Measurements from ENCODE around the gene THSD4. TPM values are rescaled to one million over a fixed set of nuclear protein-coding genes. Genes with fewer than 3 reads are reported as not detected.

Gene THSD4
- polyA plus RNA-seq, 1 experiment: 45.8 TPM

- no peak for TF ChIP-seq CTCF (IDR thresholded peaks at IDR 0.05; ENCODE audit: low read depth, low read length)
- ChIA-PET POLR2A (no interaction called here), CTCF (interaction anchor here (0.7 to 1.5 kb wide), 3 partner anchors 21 to 690 kb away, joined by 3 to 5 read pairs (median 4); no protein-coding TSS in a partner anchor)
- no peaks in the 10 kb centered on the region for H3K27me3 ChIP-seq (ENCODE audit: control insufficient read depth, insufficient read depth, low read length)
- no peak overlapping the region for H3K27ac ChIP-seq (ENCODE audit: low read depth, low read length)
- no peaks in the 10 kb centered on the region; the same call in 1 of the 2 replicates for H3K9me3 ChIP-seq (ENCODE audit: control insufficient read depth, insufficient read depth, low read length)
- no peak overlapping the region for H3K4me3 ChIP-seq (ENCODE audit: low read depth, low read length)
- no peak for DNase-seq (ENCODE audit: low read depth, low spot score)
Measured at GRCh38 chr15:71465131-71465955, 350.1 kb downstream of the THSD4 start.

GRCh38 chr15:71468715-71469114 lies 353.4 kb downstream of the THSD4 start:
- TF ChIP-seq CTCF (IDR thresholded peaks at IDR 0.05; ENCODE audit: low read depth, low read length): no peak
- H3K9me3 ChIP-seq (ENCODE audit: control insufficient read depth, insufficient read depth, low read length): no peaks in the 10 kb centered on the region; the same call in 1 of the 2 replicates
- DNase-seq (ENCODE audit: low read depth, low spot score): no peak
- CTCF ChIA-PET: interaction anchor here (0.7 kb wide), 1 partner anchor 275 kb away, joined by 4 read pairs; no protein-coding TSS in a partner anchor
- no peak overlapping the region for H3K4me3 ChIP-seq (ENCODE audit: low read depth, low read length)
- POLR2A ChIA-PET: no interaction called here
- H3K27ac ChIP-seq (ENCODE audit: low read depth, low read length): no peak overlapping the region
- H3K27me3 ChIP-seq (ENCODE audit: control insufficient read depth, insufficient read depth, low read length): no peaks in the 10 kb centered on the region

- H3K4me3 ChIP-seq (ENCODE audit: low read depth, low read length): no peak overlapping the region
- H3K27ac ChIP-seq (ENCODE audit: low read depth, low read length): no peak overlapping the region
- peak; percentile 25; the same call in 1 of the 2 replicates for TF ChIP-seq CTCF (IDR thresholded peaks at IDR 0.05; ENCODE audit: low read depth, low read length)
- ChIA-PET CTCF (interaction anchor here (1.0 kb wide), 1 partner anchor 223 kb away, joined by 3 read pairs; no protein-coding TSS in a partner anchor), POLR2A (no interaction called here)
- DNase-seq (ENCODE audit: low read depth, low spot score): no peak
- H3K9me3 ChIP-seq (ENCODE audit: control insufficient read depth, insufficient read depth, low read length): no peaks in the 10 kb centered on the region; the same call in 1 of the 2 replicates
- no peaks in the 10 kb centered on the region for H3K27me3 ChIP-seq (ENCODE audit: control insufficient read depth, insufficient read depth, low read length)
Measured at GRCh38 chr15:71469413-71469812, 354.1 kb downstream of the THSD4 start.

GRCh38 chr15:71471347-71471746 lies 356.1 kb downstream of the THSD4 start:
- H3K27ac ChIP-seq (ENCODE audit: low read depth, low read length): no peak overlapping the region
- H3K27me3 ChIP-seq (ENCODE audit: control insufficient read depth, insufficient read depth, low read length): no peaks in the 10 kb centered on the region
- DNase-seq (ENCODE audit: low read depth, low spot score): no peak
- ChIA-PET CTCF (no interaction called here), POLR2A (no interaction called here)
- H3K9me3 ChIP-seq (ENCODE audit: control insufficient read depth, insufficient read depth, low read length): no peaks in the 10 kb centered on the region; the same call in 1 of the 2 replicates
- no peak overlapping the region for H3K4me3 ChIP-seq (ENCODE audit: low read depth, low read length)
- no peak for TF ChIP-seq CTCF (IDR thresholded peaks at IDR 0.05; ENCODE audit: low read depth, low read length)

GRCh38 chr15:71472566-71472965 lies 357.3 kb downstream of the THSD4 start:
- no peak for TF ChIP-seq CTCF (IDR thresholded peaks at IDR 0.05; ENCODE audit: low read depth, low read length)
- DNase-seq (ENCODE audit: low read depth, low spot score): no peak
- POLR2A ChIA-PET: no interaction called here
- Histone ChIP-seq H3K27me3 (ENCODE audit: control insufficient read depth, insufficient read depth, low read length) (no peaks in the 10 kb centered on the region), H3K27ac (ENCODE audit: low read depth, low read length) (no peak overlapping the region), H3K4me3 (ENCODE audit: low read depth, low read length) (no peak overlapping the region), H3K9me3 (ENCODE audit: control insufficient read depth, insufficient read depth, low read length) (no peaks in the 10 kb centered on the region)
- CTCF ChIA-PET: no interaction called here

Data from AG04450 (cell line).